Hepatocyte (in vitro differentiated cells): ENCODE results near the gene TRA2B. TPM values are rescaled to one million over a fixed set of nuclear protein-coding genes. Genes with fewer than 3 reads are reported as not detected.
A peak's percentile ranks its signal among the peaks of the same experiment; 100 is the strongest.

Experiments used
- DNase-seq: peaks from one replicate; pipeline ENCODE4 v3.0.0-alpha.2; 2016; ENCODE audit warnings: low spot score
- H2AFZ ChIP-seq: fragments of 200-600 bp; sonication (generic); 2 replicates; pipeline ENCODE4 v1.6.0; 2016; ENCODE audit warnings: antibody characterized with exemption, mild to moderate bottlenecking
- H3K27ac ChIP-seq: fragments of 200-600 bp; sonication (generic); 2 replicates; pipeline ENCODE4 v1.5.1; 2016; ENCODE audit warnings: mild to moderate bottlenecking
- H3K27me3 ChIP-seq: fragments of 200-600 bp; sonication (generic); 2 replicates; pipeline ENCODE4 v1.6.1; 2016
- H3K36me3 ChIP-seq: fragments of 200-600 bp; sonication (generic); replicated peaks from 2 replicates; pipeline ENCODE4 v1.5.1; 2016; ENCODE audit warnings: low read depth; ENCODE audit not compliant: insufficient read depth
- H3K4me1 ChIP-seq: fragments of 200-600 bp; sonication (generic); 2 replicates; pipeline ENCODE4 v1.5.1; 2016; ENCODE audit warnings: mild to moderate bottlenecking, moderate library complexity; ENCODE audit not compliant: insufficient read depth
- H3K4me2 ChIP-seq: fragments of 200-600 bp; sonication (generic); 2 replicates; pipeline ENCODE4 v1.6.0; 2016
- H3K4me3 ChIP-seq: fragments of 200-600 bp; sonication (generic); 2 replicates; pipeline ENCODE4 v1.5.1; 2016; ENCODE audit warnings: mild to moderate bottlenecking
- H3K79me2 ChIP-seq: fragments of 200-600 bp; sonication (generic); 2 replicates; pipeline ENCODE4 v1.6.0; 2017; ENCODE audit warnings: mild to moderate bottlenecking
- H3K9me2 ChIP-seq: fragments of 200-600 bp; sonication (generic); replicated peaks from 2 replicates; pipeline ENCODE4 v1.6.0; 2017; ENCODE audit warnings: mild to moderate bottlenecking; ENCODE audit not compliant: insufficient read depth
- H3K9me3 ChIP-seq: fragments of 200-600 bp; sonication (generic); 2 replicates; pipeline ENCODE4 v1.5.1; 2016; ENCODE audit warnings: low read depth, mild to moderate bottlenecking
- H4K20me1 ChIP-seq: fragments of 200-600 bp; sonication (generic); 2 replicates; pipeline ENCODE4 v1.6.0; 2016; ENCODE audit warnings: mild to moderate bottlenecking; ENCODE audit not compliant: insufficient read depth, poor library complexity, severe bottlenecking
- CTCF ChIP-seq: fragments of 200-600 bp; sonication (generic); IDR thresholded peaks from 2 replicates; pipeline ENCODE4 v1.5.1; 2016; ENCODE audit warnings: antibody characterized with exemption, mild to moderate bottlenecking; ENCODE audit not compliant: poor library complexity
- EZH2 ChIP-seq: fragments of 200-600 bp; sonication (generic); IDR thresholded peaks from 2 replicates; pipeline ENCODE4 v1.6.1; 2016; ENCODE audit warnings: antibody characterized with exemption, mild to moderate bottlenecking, borderline replicate concordance
- EZH2phosphoT487 ChIP-seq: fragments of 200-600 bp; sonication (generic); IDR thresholded peaks from one replicate; pipeline ENCODE4 v1.6.1; 2018; ENCODE audit warnings: antibody characterized with exemption, mild to moderate bottlenecking, low read depth, moderate library complexity; ENCODE audit not compliant: unreplicated experiment, severe bottlenecking
- WGBS: methylation state at CpG from one replicate; pipeline ENCODE4 v1.1.6; 2016; ENCODE audit warnings: low lambda C conversion rate; ENCODE audit errors: missing lambda C conversion rate; 5-methylcytosine and 5-hydroxymethylcytosine counted together
- polyA plus RNA-seq: library from polyadenylated mRNA; unstranded; fragments of >200 nt; fragmentation: Nextera tagmentation; extraction: Ambion mirVana; gene quantifications from 2 replicates; pipeline ENCODE4 v1.2.1, GENCODE V29; 2016
- total RNA-seq: library from RNA; depleted of rRNA; stranded (reverse); fragments of >200 nt; gene quantifications from 2 replicates; pipeline ENCODE4 v1.2.3, GENCODE V29; 2014

The TRA2B gene
- total and polyA plus RNA-seq, 2 experiments from 2014 or later: 93.6 to 135 TPM

DNA sequence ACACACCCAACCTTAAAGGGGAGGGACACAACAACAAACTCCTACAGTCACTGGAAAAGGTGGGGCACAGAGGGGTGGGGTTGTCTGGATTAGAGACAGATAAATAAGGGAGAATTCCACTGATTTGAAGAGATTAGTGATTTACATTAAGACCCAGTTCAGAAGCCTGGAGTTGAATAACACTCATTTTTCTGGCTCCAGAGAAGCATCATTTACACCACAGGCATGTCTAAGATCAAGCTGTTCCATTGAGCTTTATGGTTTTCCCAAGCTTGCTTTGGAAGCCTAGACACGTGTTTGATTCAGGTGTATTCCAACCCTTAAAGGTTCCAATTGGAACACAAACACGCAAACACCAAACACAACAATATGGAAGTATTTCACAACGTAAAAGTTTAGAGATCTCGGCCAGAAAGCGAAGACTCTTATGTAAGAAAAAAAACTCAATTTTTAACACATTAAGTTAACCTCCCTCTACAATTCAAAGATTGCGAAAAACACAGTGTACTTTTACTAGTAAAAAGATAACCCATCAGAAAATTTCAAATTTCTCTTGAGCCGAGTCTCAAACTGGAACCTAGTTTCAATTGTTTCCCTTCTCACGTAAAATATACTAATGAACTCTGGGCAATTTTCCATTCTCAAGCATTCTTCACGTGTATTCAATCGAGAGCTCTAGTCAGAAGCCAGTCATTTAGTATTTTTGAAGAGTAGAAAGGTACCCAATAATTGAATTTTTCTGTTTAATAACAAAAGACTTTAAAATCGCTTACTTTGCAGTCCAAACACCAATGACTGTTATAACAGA is 2.1 kb downstream of the TRA2B start:
- Histone ChIP-seq H3K9me3 (no peaks in the 10 kb centered on the region), H3K27me3 (no peaks in the 10 kb centered on the region), H3K27ac (peak overlapping the region; percentile 100), H2AFZ (no peak overlapping the region), H3K36me3 (no peaks in the 10 kb centered on the region), H3K79me2 (peaks cover 71% of the 10 kb centered on the region), H3K9me2 (no peaks in the 10 kb centered on the region), H3K4me2 (peak overlapping the region; percentile 93), H3K4me1 (peaks cover 38% of the 10 kb centered on the region), H3K4me3 (peak overlapping the region; percentile 92), H4K20me1 (peaks cover 65% of the 10 kb centered on the region)
- no peak for TF ChIP-seq EZH2phosphoT487
- no peak for TF ChIP-seq EZH2
- TF ChIP-seq CTCF: no peak
- no peak for DNase-seq
- 2% methylated on average over 11 of the region's 11 CpGs for WGBS

DNA sequence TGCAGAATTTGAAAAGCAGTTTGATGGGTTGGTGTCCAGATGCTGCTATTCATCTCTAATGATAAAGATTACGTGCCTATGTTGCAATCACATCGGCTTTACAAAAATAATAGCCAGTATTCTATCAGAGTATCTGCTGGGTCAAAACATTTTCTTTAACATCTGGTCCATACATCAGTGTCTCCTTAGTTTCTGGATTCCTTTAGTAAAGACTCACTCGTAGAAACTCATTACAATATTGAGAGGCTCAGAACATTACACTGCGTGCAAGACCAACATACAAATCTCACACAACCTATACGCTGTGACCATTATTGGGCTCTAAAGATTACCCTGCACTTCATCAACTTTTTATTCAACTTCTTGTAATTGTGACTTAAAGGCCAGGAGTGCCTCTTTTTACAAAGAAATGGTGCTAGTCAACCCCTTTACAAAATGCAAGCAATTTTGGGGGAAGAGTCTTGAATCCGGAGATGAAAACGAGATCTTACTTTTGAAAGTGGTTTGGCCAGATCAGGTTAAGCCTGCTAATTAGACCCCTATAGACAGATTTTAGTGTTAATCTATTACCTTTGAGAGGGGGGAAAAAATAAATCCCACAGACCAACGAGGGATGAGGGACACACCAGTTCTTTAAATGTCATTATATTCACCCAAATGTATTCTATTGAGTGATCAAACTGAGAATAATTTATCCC is 2.9 kb downstream of the TRA2B start:
- H3K4me1 ChIP-seq: peaks cover 46% of the 10 kb centered on the region
- H3K79me2 ChIP-seq: peaks cover 78% of the 10 kb centered on the region
- no peak overlapping the region for H2AFZ ChIP-seq
- peak overlapping the region; percentile 93 for H3K4me2 ChIP-seq
- H3K27me3 ChIP-seq: no peaks in the 10 kb centered on the region
- H4K20me1 ChIP-seq: peaks cover 72% of the 10 kb centered on the region
- H3K27ac ChIP-seq: peak overlapping the region; percentile 100
- peak overlapping the region; percentile 92 for H3K4me3 ChIP-seq
- 3% methylated on average over 8 of the region's 8 CpGs for WGBS
- H3K36me3 ChIP-seq: no peaks in the 10 kb centered on the region
- H3K9me2 ChIP-seq: no peaks in the 10 kb centered on the region
- DNase-seq: no peak
- no peaks in the 10 kb centered on the region for H3K9me3 ChIP-seq
- TF ChIP-seq EZH2: no peak
- TF ChIP-seq EZH2phosphoT487: no peak
- TF ChIP-seq CTCF: no peak

DNA sequence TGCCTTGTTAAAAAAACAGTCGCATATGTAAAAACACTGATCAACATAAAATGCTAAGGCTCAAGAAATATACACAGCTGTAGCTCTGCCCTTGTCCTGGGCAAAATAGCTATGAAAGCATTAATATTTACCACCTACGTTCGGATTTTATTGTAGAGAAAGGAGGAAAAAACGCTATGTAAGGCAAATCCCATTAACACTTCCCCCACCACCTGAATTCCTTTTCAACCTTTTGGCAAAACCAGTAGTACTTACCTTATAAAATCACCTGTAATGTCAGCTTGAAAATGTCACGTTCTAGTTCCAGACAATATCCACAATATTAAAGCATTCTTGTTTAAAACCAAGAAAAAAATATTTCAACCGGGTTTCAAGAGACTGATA is 3.6 kb downstream of the TRA2B start:
- Histone ChIP-seq H3K9me2 (no peaks in the 10 kb centered on the region), H3K9me3 (no peaks in the 10 kb centered on the region), H3K4me1 (peaks cover 53% of the 10 kb centered on the region), H3K79me2 (peaks cover 86% of the 10 kb centered on the region), H2AFZ (no peak overlapping the region), H4K20me1 (peaks cover 80% of the 10 kb centered on the region), H3K27ac (peak overlapping the region; percentile 17), H3K36me3 (no peaks in the 10 kb centered on the region), H3K27me3 (no peaks in the 10 kb centered on the region), H3K4me2 (peak overlapping the region; percentile 93), H3K4me3 (peak overlapping the region; percentile 92)
- TF ChIP-seq CTCF (no peak), EZH2 (no peak), EZH2phosphoT487 (no peak)
- WGBS: 4% methylated on average over 6 of the region's 6 CpGs
- no peak for DNase-seq
